ENCODE data around the gene TREML2. TPM values are rescaled to one million over a fixed set of nuclear protein-coding genes. Genes with fewer than 3 reads are reported as not detected.

Gene TREML2
- total and polyA plus RNA-seq, 2 of the 8 experiments (the other 6 are each of a cell fraction or from before 2014, with no cell fraction given) = 0.09 to 0.18 TPM

GRCh38 chr6:41214559-41215238, 13.8 kb upstream of the TREML2 start:
- Histone ChIP-seq H3K4me1 (replicated peaks in 1 of 4; ENCODE audit: control insufficient read depth in 3 of 4, insufficient read depth in 4 of 4, low read length in 3 of 4) (no peaks in the 10 kb centered on the region), H3K4me2 (ENCODE audit: insufficient read depth in 1 of 2, low read depth in 2 of 2, low read length in 2 of 2) (no peak overlapping the region), H4K5ac (ENCODE audit: insufficient read length, low read depth, low read length) (no peak overlapping the region), H3K4ac (replicated peaks; ENCODE audit: insufficient read length, low read depth, low read length) (no peak overlapping the region), H2BK15ac (ENCODE audit: low read length) (no peak overlapping the region), H2AFZ (ENCODE audit: low read length) (peak overlapping the region; percentile 35; the same call in 1 of the 2 replicates), H3K4me3 (ENCODE audit: extremely low read depth in 1 of 4, insufficient read depth in 2 of 4, low read depth in 3 of 4, low read length in 4 of 4) (no peak overlapping the region), H2BK12ac (ENCODE audit: low read depth, low read length) (no peak overlapping the region), H2BK5ac (ENCODE audit: low read depth, low read length) (no peak overlapping the region), H3K14ac (ENCODE audit: insufficient read length) (no peak overlapping the region), H3K23me2 (ENCODE audit: low read depth, low read length) (no peaks in the 10 kb centered on the region), H4K91ac (replicated peaks; ENCODE audit: insufficient read length, low read length) (no peak overlapping the region), H4K20me1 (replicated peaks in 1 of 2; ENCODE audit: control insufficient read depth in 1 of 2, insufficient read depth in 2 of 2, low read length in 2 of 2) (no peaks in the 10 kb centered on the region), H3K9ac (replicated peaks in 1 of 4; ENCODE audit: extremely low read depth in 1 of 4, low read depth in 3 of 4, low read length in 3 of 4) (no peak overlapping the region), H3K23ac (ENCODE audit: insufficient read length) (no peak overlapping the region), H3K79me1 (ENCODE audit: low read depth, low read length) (no peaks in the 10 kb centered on the region), H3K56ac (replicated peaks; ENCODE audit: insufficient read length, low read depth, low read length) (no peak overlapping the region), H3K79me2 (ENCODE audit: control insufficient read depth in 1 of 2, insufficient read depth in 2 of 2, low read length in 2 of 2) (no peaks in the 10 kb centered on the region), H3K27ac (ENCODE audit: low read depth, low read length) (no peak overlapping the region), H2AK5ac (ENCODE audit: low read depth, low read length) (no peak overlapping the region), H3K36me3 (ENCODE audit: control insufficient read depth in 2 of 4, insufficient read depth in 4 of 4, low read length in 3 of 4) (no peaks in the 10 kb centered on the region; a peak in 1 of 8 replicates), H3K9me3 (ENCODE audit: insufficient read depth in 2 of 2, low read depth in 1 of 2, low read length in 1 of 2) (no peaks in the 10 kb centered on the region), H3K27me3 (replicated peaks in 1 of 4; ENCODE audit: control insufficient read depth in 3 of 4, extremely low read depth in 1 of 4, insufficient read depth in 3 of 4, low read length in 3 of 4) (no peaks in the 10 kb centered on the region), H4K8ac (ENCODE audit: extremely low read depth, insufficient read depth, low read length) (peak overlapping the region; percentile 35; the same call in 1 of the 2 replicates), H3K18ac (ENCODE audit: extremely low read depth, low read length) (no peak overlapping the region), H2BK20ac (ENCODE audit: low read length) (no peak overlapping the region), H2BK120ac (replicated peaks; ENCODE audit: low read depth, low read length) (no peak overlapping the region)
- ChIA-PET CTCF (ENCODE audit: partially characterized antibody) (interaction anchor here (0.7 to 2.2 kb wide), 6 partner anchors 9 to 486 kb away, joined by 3 to 13 read pairs (median 3); no protein-coding TSS in a partner anchor), POLR2A (ENCODE audit: partially characterized antibody) (no interaction called here)
- peak in 1 of 2 experiments; percentile 25; a peak in 1 of 4 replicates for TF ChIP-seq RAD21 (IDR thresholded peaks at IDR 0.05 in 1 of 2, conservative IDR thresholded peaks at IDR 0.05 in 1 of 2; ENCODE audit: low read depth in 2 of 2, low read length in 2 of 2)
- TF ChIP-seq CTCF (IDR thresholded peaks at IDR 0.05; ENCODE audit: control extremely low read depth in 1 of 3, insufficient read depth in 1 of 3, low read depth in 1 of 3, low read length in 3 of 3) = peak; percentile 38 to 45 (median 44); a peak in 3 of 4 replicates
- TF ChIP-seq BACH1 (IDR thresholded peaks at IDR 0.05; ENCODE audit: low read length) = 0 out of 2 replicates have a peak, but pooled peaks have one; percentile 27
- TF ChIP-seq MAFK (IDR thresholded peaks at IDR 0.05; ENCODE audit: low read depth, low read length) = peak; percentile 38; the same call in 1 of the 2 replicates
- TF ChIP-seq JUND (IDR thresholded peaks at IDR 0.05; ENCODE audit: low read length) = peak; percentile 39; the same call in 1 of the 2 replicates
- no peak for TF ChIP-seq EGR1 (IDR thresholded peaks at IDR 0.05; ENCODE audit: borderline replicate concordance, low read depth, low read length)
- TF ChIP-seq TEAD4 (IDR thresholded peaks at IDR 0.05; ENCODE audit: low read depth, low read length) = no peak
- peak in 1 of 2 experiments; percentile 49 for DNase-seq (ENCODE audit: low read depth in 1 of 2, low spot score in 2 of 2)
- 84% methylated on average over 9 of the region's 9 CpGs; no CpG with 5 or more reads in 1 of the 2 experiments for WGBS, 2 experiments (ENCODE audit: extremely low coverage in 1 of 2, insufficient coverage in 1 of 2, insufficient read length in 1 of 2, insufficient replicate concordance in 2 of 2, low coverage in 1 of 2, low lambda C conversion rate in 2 of 2, missing lambda C conversion rate in 1 of 2)
- FAIRE-seq = no peak
